ENCODE measurements around the gene RUNDC3A. TPM values are rescaled to one million over a fixed set of nuclear protein-coding genes. Genes with fewer than 3 reads are reported as not detected.
"Not testable (repeated sequence)": the region's sequence is repeated elsewhere in the genome, so short reads cannot be mapped to it uniquely, and the experiment has no call there.

RUNDC3A gene
- total RNA-seq, 1 donor from 2014 or later: not detected

DNA sequence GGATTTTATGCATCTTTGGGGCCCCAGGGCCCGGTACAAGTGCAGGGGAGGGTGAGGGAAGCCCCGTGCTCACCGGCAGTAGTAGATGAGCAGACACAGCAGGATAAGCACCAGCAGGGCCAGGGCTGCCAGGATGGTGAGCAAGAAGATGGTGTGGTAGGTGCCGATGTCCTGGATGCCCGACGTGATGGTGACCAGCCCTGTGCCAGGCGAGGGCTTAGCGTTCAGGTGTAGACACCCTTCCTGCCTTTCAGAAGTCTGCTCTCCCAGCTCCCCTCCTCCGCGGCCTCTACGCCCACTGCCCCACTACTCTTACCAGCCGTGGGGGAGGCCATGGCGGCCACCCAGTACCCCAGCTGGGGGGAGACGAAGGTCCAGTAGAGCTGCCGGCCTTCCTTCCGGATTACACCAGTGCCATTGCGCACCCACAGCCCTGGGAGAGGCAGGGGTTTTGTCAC, 47.3 kb downstream of the RUNDC3A start:
- ATAC-seq (no peak), DNase-seq (ENCODE audit: low spot score) (no peak)

DNA sequence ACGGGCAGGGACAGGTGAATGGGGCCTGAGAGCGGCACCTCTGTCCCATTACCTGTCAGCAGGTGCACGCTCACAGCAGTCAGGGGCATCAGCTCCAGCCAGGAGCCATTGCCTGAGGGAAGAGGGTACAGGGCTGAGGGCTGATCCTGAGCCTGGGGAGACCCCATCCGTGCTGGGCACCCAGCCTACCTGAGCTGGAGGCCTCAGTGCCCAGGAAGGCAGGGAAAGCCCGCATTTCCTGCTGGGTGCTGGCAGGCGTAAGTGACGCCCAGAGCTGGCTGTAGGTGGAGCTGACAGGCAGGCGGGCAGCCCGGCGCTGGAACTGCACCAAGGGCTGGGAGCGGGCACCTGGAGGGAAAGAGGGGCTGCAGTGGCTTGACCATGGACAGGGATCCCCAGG, 47.8 kb downstream of the RUNDC3A start:
- DNase-seq (ENCODE audit: low spot score): no peak

DNA sequence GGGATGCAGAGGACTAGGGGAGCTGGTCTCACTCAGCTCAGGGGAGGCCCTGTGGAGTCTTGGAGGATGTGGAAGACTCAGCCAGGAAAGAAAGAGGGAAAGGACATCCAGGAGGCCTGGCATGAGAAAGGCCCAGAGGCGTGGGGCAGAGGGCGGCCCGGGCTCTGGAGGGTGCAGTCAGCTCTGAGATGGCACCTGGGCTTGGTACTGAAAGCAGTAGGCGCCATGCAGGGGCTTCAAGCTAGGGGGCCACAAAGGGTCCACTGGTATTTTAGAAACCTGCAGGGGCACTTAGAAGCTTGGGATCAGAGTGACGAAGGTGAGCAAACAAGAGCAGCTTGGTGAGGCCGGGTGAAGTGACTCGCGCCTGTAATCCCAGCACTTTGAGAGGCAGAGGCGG, 49.7 kb downstream of the RUNDC3A start:
- ATAC-seq (no peak), DNase-seq (ENCODE audit: low spot score) (no peak)

More for the DNA sequence above, 47.8 kb downstream of the RUNDC3A start:
- no peak for ATAC-seq

- DNase-seq (ENCODE audit: low spot score): no peak
- ATAC-seq: no peak
These were observed 50.6 kb downstream of the RUNDC3A start for GRCh38 chr17:44359006-44359405.

- DNase-seq (ENCODE audit: low spot score): no peak
- ATAC-seq: no peak
These were observed 51.2 kb downstream of the RUNDC3A start for GRCh38 chr17:44359458-44360143.

GRCh38 chr17:44360144-44360533, 51.7 kb downstream of the RUNDC3A start:
- DNase-seq (ENCODE audit: low spot score) (no peak), ATAC-seq (no peak)

DNA sequence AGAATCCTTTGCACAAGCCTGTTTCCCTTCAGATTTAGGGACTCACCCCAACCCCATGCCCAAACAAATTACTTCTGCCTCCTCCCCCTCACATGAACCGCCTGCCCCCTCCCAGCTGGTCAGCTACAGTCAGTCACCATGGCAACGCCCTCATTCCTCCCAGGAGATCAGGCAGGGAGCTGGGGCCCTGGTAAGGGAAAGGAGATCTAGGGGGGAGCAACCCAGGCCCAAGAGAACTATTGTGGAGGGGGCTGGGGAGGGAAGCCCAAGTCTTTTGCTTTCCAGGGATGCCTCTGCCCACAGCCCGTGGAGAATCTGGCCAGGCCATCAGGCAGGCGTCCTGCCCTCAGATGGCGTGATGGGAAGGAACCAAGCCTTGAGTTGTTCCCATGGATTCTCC, 52.4 kb downstream of the RUNDC3A start:
- no peak for DNase-seq (ENCODE audit: low spot score)
- no peak for ATAC-seq

- DNase-seq (ENCODE audit: low spot score): no peak
- ATAC-seq: no peak
These were observed 53.2 kb downstream of the RUNDC3A start for GRCh38 chr17:44361292-44362260.

GRCh38 chr17:44362459-44362948, 54.1 kb downstream of the RUNDC3A start:
- DNase-seq (ENCODE audit: low spot score) (no peak), ATAC-seq (no peak)

GRCh38 chr17:44362949-44363612, 54.7 kb downstream of the RUNDC3A start:
- ATAC-seq: peak; percentile 42
- DNase-seq (ENCODE audit: low spot score): no peak

GRCh38 chr17:44363613-44364159, 55.3 kb downstream of the RUNDC3A start, which contains the start of gene FAM171A2:
TSS of gene FAM171A2 (minus strand) at chr17:44363853. CDS start at chr17:44363714, 139 bp downstream.
- ATAC-seq (peak; percentile 96), DNase-seq (ENCODE audit: low spot score) (no peak)

- DNase-seq (ENCODE audit: low spot score); ATAC-seq: not testable (repeated sequence)
These were observed 56.6 kb downstream of the RUNDC3A start for GRCh38 chr17:44365051-44365450.

- ATAC-seq (no peak), DNase-seq (ENCODE audit: low spot score) (no peak)
These were observed 59.0 kb downstream of the RUNDC3A start for GRCh38 chr17:44367231-44367979.

Other genes starting within 250 kb of the RUNDC3A start
- gene LSM12, start 241.9 kb upstream of the RUNDC3A start, total RNA-seq: 22.6 TPM
- gene G6PC3, start 237.9 kb upstream of the RUNDC3A start, total RNA-seq: 8.9 TPM
- 16.8 TPM for gene HDAC5, start 185.0 kb upstream of the RUNDC3A start, total RNA-seq
- 0.38 TPM for gene HROB, start 166.7 kb upstream of the RUNDC3A start, total RNA-seq
- not detected for gene ASB16, start 137.9 kb upstream of the RUNDC3A start, total RNA-seq
- gene TMUB2, start 121.6 kb upstream of the RUNDC3A start, total RNA-seq: 14.3 TPM
- 26.6 TPM for gene ATXN7L3, start 108.7 kb upstream of the RUNDC3A start, total RNA-seq
- gene UBTF, start 88.9 kb upstream of the RUNDC3A start, total RNA-seq: 34.3 TPM
- 1.8 TPM for gene SLC4A1, start 40.5 kb upstream of the RUNDC3A start, total RNA-seq
- 78.6 TPM for gene SLC25A39, start 16.2 kb downstream of the RUNDC3A start, total RNA-seq
- 111 TPM for gene GRN, start 36.7 kb downstream of the RUNDC3A start, total RNA-seq
- 0.20 TPM for gene FAM171A2, start 55.3 kb downstream of the RUNDC3A start, total RNA-seq
- gene ITGA2B, start 81.0 kb downstream of the RUNDC3A start, total RNA-seq: 1.1 TPM
- 11.0 TPM for gene GPATCH8, start 194.8 kb downstream of the RUNDC3A start, total RNA-seq
- gene FZD2, start 248.9 kb downstream of the RUNDC3A start, total RNA-seq: 0.18 TPM

All from left lobe of liver (tissue), 2 donors.